ENCODE data around the gene EZH1.

- TF ChIP-seq POLR2A (IDR thresholded peaks at IDR 0.05), result no peak
- TF ChIP-seq CTCF (IDR thresholded peaks at IDR 0.05 in 4 of 5, conservative IDR thresholded peaks at IDR 0.05 in 1 of 5), result no peak
Measured at GRCh38 chr17:42740699-42741098, 4.1 kb downstream of the EZH1 start.
